PC-3 (cell line): ENCODE data around the gene DDC. TPM values are rescaled to one million over a fixed set of nuclear protein-coding genes. Genes with fewer than 3 reads are reported as not detected.

Experiments used
- ATAC-seq: fragments of 200-7000 bp; cut with Tn5 transposase; 2 replicates; pipeline ENCODE4 v1.9.1; 2020; ENCODE audit warnings: mild to moderate bottlenecking, moderate library complexity
- BruUV-seq: library from RNA; stranded (reverse); fragments of 400-500 nt; replicated peaks from 2 replicates; lab custom pipeline; 2021; lab: Mats Ljungman, UMichigan
- CTCF ChIA-PET: fragments of 300-600 bp; sonication (Branson Sonifier 250); formaldehyde crosslinking; loops from one replicate; lab custom pipeline; 2022; ENCODE audit warnings: antibody characterized with exemption; lab: Charles Lee
- POLR2A ChIA-PET: fragments of 300-600 bp; sonication (Branson Sonifier 250); formaldehyde crosslinking; loops from one replicate; lab custom pipeline; 2022; ENCODE audit warnings: antibody characterized with exemption; ENCODE audit not compliant: unreplicated experiment; lab: Charles Lee
- DNase-seq: peaks from one replicate; pipeline ENCODE4 v3.0.0-alpha.2; 2015
- H2AFZ ChIP-seq: fragments of 300-600 bp; sonication (generic); 2 replicates; pipeline ENCODE4 v1.6.0; 2016; ENCODE audit warnings: antibody characterized with exemption, low read length
- H3F3A ChIP-seq: fragments of 300-600 bp; sonication (generic); one replicate; pipeline ENCODE4 v1.6.0; 2017; ENCODE audit warnings: antibody characterized with exemption, low read length, control low read depth, mild to moderate bottlenecking; ENCODE audit not compliant: unreplicated experiment
- H3K27ac ChIP-seq: fragments of 300-600 bp; sonication (generic); 2 replicates; pipeline ENCODE4 v1.5.1; 2016; ENCODE audit warnings: mild to moderate bottlenecking, low read length
- H3K27me3 ChIP-seq: fragments of 300-600 bp; sonication (generic); 2 replicates; pipeline ENCODE4 v1.6.1; 2016; ENCODE audit warnings: low read length, mixed read lengths
- H3K36me3 ChIP-seq: fragments of 300-600 bp; sonication (generic); 2 replicates; pipeline ENCODE4 v1.6.1; 2016; ENCODE audit warnings: low read depth, mixed run types, low read length, mixed read lengths
- H3K4me1 ChIP-seq: fragments of 300-600 bp; sonication (generic); 2 replicates; pipeline ENCODE4 v1.5.1; 2016; ENCODE audit warnings: low read length; ENCODE audit not compliant: insufficient read depth
- H3K4me2 ChIP-seq: fragments of 300-600 bp; sonication (generic); 2 replicates; pipeline ENCODE4 v1.6.0; 2016; ENCODE audit warnings: low read length
- H3K4me3 ChIP-seq: fragments of 300-600 bp; sonication (generic); 2 replicates; pipeline ENCODE4 v1.5.1; 2016; ENCODE audit warnings: mild to moderate bottlenecking, low read length, mixed read lengths
- H3K79me2 ChIP-seq: fragments of 300-600 bp; sonication (generic); 2 replicates; pipeline ENCODE4 v1.6.1; 2017; ENCODE audit warnings: low read length, mixed read lengths
- H3K9ac ChIP-seq: fragments of 300-600 bp; sonication (generic); 2 replicates; pipeline ENCODE4 v1.6.0; 2016; ENCODE audit warnings: mild to moderate bottlenecking, low read length
- H3K9me2 ChIP-seq: fragments of 300-600 bp; sonication (generic); replicated peaks from 2 replicates; pipeline ENCODE4 v1.6.1; 2016; ENCODE audit warnings: mixed run types, low read length, mixed read lengths
- H3K9me3 ChIP-seq: fragments of 300-600 bp; sonication (generic); 2 replicates; pipeline ENCODE4 v1.6.1; 2016; ENCODE audit warnings: low read length, mixed read lengths
- H4K20me1 ChIP-seq: fragments of 300-600 bp; sonication (generic); 2 replicates; pipeline ENCODE4 v1.6.1; 2016; ENCODE audit warnings: low read length, mixed read lengths
- CTCF ChIP-seq: fragments of 300-600 bp; sonication (generic); conservative IDR thresholded peaks from 2 replicates; pipeline ENCODE4 v1.5.1; 2017; ENCODE audit warnings: antibody characterized with exemption, low read depth, mild to moderate bottlenecking, low read length
- EZH2 ChIP-seq: fragments of 300-600 bp; sonication (generic); IDR thresholded peaks from one replicate; pipeline ENCODE4 v1.6.1; 2017; ENCODE audit warnings: antibody characterized with exemption, mild to moderate bottlenecking, low read length; ENCODE audit not compliant: unreplicated experiment
- EZH2phosphoT487 ChIP-seq: fragments of 300-600 bp; sonication (generic); IDR thresholded peaks from 2 replicates; pipeline ENCODE4 v1.6.1; 2018; ENCODE audit warnings: mild to moderate bottlenecking, antibody characterized with exemption, low read length, borderline replicate concordance
- intact Hi-C: fragments of 100-400 bp; cut with micrococcal nuclease; formaldehyde crosslinking; loops from 2 replicates; pipeline ENCODE4 v1.9.0; 2023
- total RNA-seq: library from RNA; depleted of rRNA; stranded (reverse); fragments of >200 nt; gene quantifications from 2 replicates; pipeline ENCODE4 v1.2.3, GENCODE V29; 2014

DDC gene
- total RNA-seq, 1 experiment from 2014 or later: not detected

DNA sequence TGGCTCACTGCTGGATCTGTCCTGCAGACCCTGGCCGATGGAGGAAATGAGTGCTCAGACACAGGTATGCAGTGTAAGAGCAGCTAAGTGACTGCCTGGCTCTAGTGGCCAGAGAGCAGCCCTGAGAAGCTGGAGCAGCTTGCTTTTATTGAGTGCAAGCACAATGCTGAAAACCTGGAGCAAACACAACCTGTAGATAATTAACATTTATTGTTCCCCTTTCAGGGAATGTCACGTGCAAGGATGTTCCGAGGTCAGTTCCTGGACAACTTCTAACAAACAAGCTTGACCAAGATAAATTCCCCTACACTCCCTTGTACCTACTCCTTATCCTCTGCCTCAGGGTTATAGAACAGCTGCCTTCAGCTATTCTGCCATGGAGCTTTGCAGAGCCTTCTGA, 31.3 kb downstream of the DDC start:
- POLR2A ChIA-PET: no interaction called here
- peak overlapping the region; percentile 37 for H3K9ac ChIP-seq

DNA sequence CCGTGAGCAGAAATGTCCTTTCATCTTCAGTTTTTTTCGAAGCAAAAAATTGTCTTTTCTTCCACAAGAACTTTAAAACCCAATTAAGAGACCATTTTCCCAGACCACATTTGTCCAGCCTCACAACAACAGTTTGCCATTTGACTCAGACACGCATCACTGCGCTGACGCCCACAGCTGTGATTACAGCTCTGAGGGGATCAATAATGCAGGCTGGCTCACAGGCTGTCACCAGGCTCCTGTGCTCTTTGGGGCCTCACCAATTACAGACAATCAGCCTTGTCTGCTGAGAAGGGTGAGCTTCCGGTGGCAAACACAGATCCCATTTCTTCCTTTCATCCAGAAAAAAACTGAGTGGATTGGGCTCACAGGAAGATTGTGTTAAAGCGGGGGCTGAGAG, 33.3 kb downstream of the DDC start:
- Histone ChIP-seq H3K9me2 (no peaks in the 10 kb centered on the region), H3K27ac (peak overlapping the region; percentile 99), H4K20me1 (no peaks in the 10 kb centered on the region), H3K4me3 (peak overlapping the region; percentile 54; the same call in 1 of the 2 replicates), H3K4me1 (peaks cover 39% of the 10 kb centered on the region), H3K36me3 (no peaks in the 10 kb centered on the region), H3K4me2 (peak overlapping the region; percentile 86), H3K9ac (peak overlapping the region; percentile 86), H3F3A (no peaks in the 10 kb centered on the region), H3K9me3 (no peaks in the 10 kb centered on the region), H3K27me3 (no peaks in the 10 kb centered on the region), H3K79me2 (no peaks in the 10 kb centered on the region), H2AFZ (peak overlapping the region; percentile 76)
- ATAC-seq: peak; percentile 44
- DNase-seq: peak; percentile 60
- CTCF ChIA-PET: interaction anchor here (0.9 kb wide), 2 partner anchors 56 to 63 kb away, joined by 3 to 4 read pairs; no protein-coding TSS in a partner anchor
- intact Hi-C loops: loop anchor here (2.0 kb wide), 1 partner anchor 63 kb away; no protein-coding TSS in a partner anchor
- POLR2A ChIA-PET: interaction anchor here (0.5 kb wide), 1 partner anchor 84 kb away, joined by 3 read pairs; no protein-coding TSS in a partner anchor
- TF ChIP-seq CTCF: no peak
- no peak for TF ChIP-seq EZH2phosphoT487
- TF ChIP-seq EZH2: no peak
- no TSS peak for BruUV-seq

More for the DNA sequence above, 31.3 kb downstream of the DDC start:
- no peaks in the 10 kb centered on the region for H3K36me3 ChIP-seq
- intact Hi-C loops: no loop called here
- no peaks in the 10 kb centered on the region for H3K9me3 ChIP-seq
- ATAC-seq (no peak), DNase-seq (no peak)
- no peak overlapping the region for H3K4me3 ChIP-seq
- CTCF ChIA-PET: no interaction called here
- no peaks in the 10 kb centered on the region for H3F3A ChIP-seq
- H3K79me2 ChIP-seq: no peaks in the 10 kb centered on the region
- no peak overlapping the region for H3K4me2 ChIP-seq
- H3K4me1 ChIP-seq: peaks cover 39% of the 10 kb centered on the region
- H3K9me2 ChIP-seq: no peaks in the 10 kb centered on the region
- no peaks in the 10 kb centered on the region for H4K20me1 ChIP-seq
- no TSS peak for BruUV-seq
- peak overlapping the region; percentile 90 for H3K27ac ChIP-seq
- TF ChIP-seq EZH2phosphoT487 (no peak), EZH2 (no peak), CTCF (no peak)
- H2AFZ ChIP-seq: no peak overlapping the region
- H3K27me3 ChIP-seq: no peaks in the 10 kb centered on the region

- BruUV-seq: no TSS peak
- Histone ChIP-seq H3F3A (no peaks in the 10 kb centered on the region), H3K27ac (peak overlapping the region; percentile 99), H3K79me2 (no peaks in the 10 kb centered on the region), H3K36me3 (no peaks in the 10 kb centered on the region), H4K20me1 (no peaks in the 10 kb centered on the region), H3K9me2 (no peaks in the 10 kb centered on the region), H2AFZ (peak overlapping the region; percentile 76), H3K27me3 (no peaks in the 10 kb centered on the region), H3K4me2 (peak overlapping the region; percentile 86), H3K4me3 (peak overlapping the region; percentile 54; the same call in 1 of the 2 replicates), H3K9ac (peak overlapping the region; percentile 86), H3K4me1 (peaks cover 39% of the 10 kb centered on the region), H3K9me3 (no peaks in the 10 kb centered on the region)
- ChIA-PET POLR2A (interaction anchor here (0.5 to 0.6 kb wide), 2 partner anchors 85 to 307 kb away, joined by 3 read pairs; no protein-coding TSS in a partner anchor), CTCF (interaction anchor here (0.6 to 0.9 kb wide), 3 partner anchors 56 to 215 kb away, joined by 3 to 4 read pairs (median 4); no protein-coding TSS in a partner anchor)
- intact Hi-C loops: loop anchor here (2.0 kb wide), 1 partner anchor 63 kb away; no protein-coding TSS in a partner anchor
- TF ChIP-seq EZH2phosphoT487: no peak
- no peak for TF ChIP-seq CTCF
- no peak for TF ChIP-seq EZH2
- DNase-seq (peak; percentile 96), ATAC-seq (peak; percentile 58)
These were observed 33.7 kb downstream of the DDC start for GRCh38 chr7:50531401-50531911.
